SK-N-SH treated with all-trans-retinoic acid at 6 μM for 48 hours (cell line): Measurements from ENCODE around the gene GRHL1.
A peak's percentile ranks its signal among the peaks of the same experiment; 100 is the strongest.

Experiments
- ATAC-seq: fragments of 200-7000 bp; cut with Tn5 transposase; 3 replicates; pipeline ENCODE4 v1.9.1; 2020; ENCODE audit warnings: mild to moderate bottlenecking, moderate library complexity
- BACH2 ChIP-seq: fragments of 250-450 bp; sonication (Bioruptor Pico); IDR thresholded peaks from 2 replicates; pipeline ENCODE4 v1.9.0; 2021; ENCODE audit warnings: mild to moderate bottlenecking, borderline replicate concordance
- CSDC2 ChIP-seq: fragments of 250-450 bp; sonication (Bioruptor Pico); IDR thresholded peaks from 2 replicates; pipeline ENCODE4 v1.5.0; 2020; ENCODE audit warnings: mild to moderate bottlenecking, moderate library complexity
- ESRRG ChIP-seq: fragments of 250-450 bp; sonication (Bioruptor Pico); IDR thresholded peaks from 2 replicates; pipeline ENCODE4 v1.6.1; 2021; ENCODE audit warnings: mild to moderate bottlenecking
- GLIS3 ChIP-seq: fragments of 250-450 bp; sonication (Bioruptor Pico); IDR thresholded peaks from 2 replicates; pipeline ENCODE4 v1.5.0; 2020; ENCODE audit warnings: mild to moderate bottlenecking, moderate library complexity
- ISL1 ChIP-seq: fragments of 250-450 bp; sonication (Bioruptor Pico); IDR thresholded peaks from 2 replicates; pipeline ENCODE4 v2.1.2; 2022; ENCODE audit warnings: mild to moderate bottlenecking, moderate library complexity
- OSR1 ChIP-seq: fragments of 250-450 bp; sonication (Bioruptor Pico); IDR thresholded peaks from 2 replicates; pipeline ENCODE4 v1.8.0; 2022; ENCODE audit warnings: moderate library complexity, mild to moderate bottlenecking, inconsistent platforms
- PPARA ChIP-seq: fragments of 250-450 bp; sonication (Bioruptor Pico); IDR thresholded peaks from 2 replicates; pipeline ENCODE4 v1.5.0; 2020; ENCODE audit warnings: mild to moderate bottlenecking, borderline replicate concordance
- RARB ChIP-seq: fragments of 250-450 bp; sonication (Bioruptor Pico); IDR thresholded peaks from 2 replicates; pipeline ENCODE4 v1.8.0; 2021; ENCODE audit warnings: mild to moderate bottlenecking, moderate library complexity
- SNAI2 ChIP-seq: fragments of 250-450 bp; sonication (Bioruptor Pico); IDR thresholded peaks from 2 replicates; pipeline ENCODE4 v1.5.0; 2020; ENCODE audit warnings: mild to moderate bottlenecking, moderate library complexity
- TCF4 ChIP-seq: fragments of 250-450 bp; sonication (Bioruptor Pico); IDR thresholded peaks from 2 replicates; pipeline ENCODE4 v1.8.0; 2021; ENCODE audit warnings: mild to moderate bottlenecking, moderate library complexity, borderline replicate concordance
- TOX ChIP-seq: fragments of 250-450 bp; sonication (Bioruptor Pico); IDR thresholded peaks from 2 replicates; pipeline ENCODE4 v1.8.0; 2021; ENCODE audit warnings: mild to moderate bottlenecking, moderate library complexity, borderline replicate concordance
- ZC3H10 ChIP-seq: fragments of 250-450 bp; sonication (Bioruptor Pico); IDR thresholded peaks from 2 replicates; pipeline ENCODE4 v1.5.1; 2021; ENCODE audit warnings: mild to moderate bottlenecking, moderate library complexity
- ZFP3 ChIP-seq: fragments of 250-450 bp; sonication (Bioruptor Pico); IDR thresholded peaks from 2 replicates; pipeline ENCODE4 v1.5.0; 2020; ENCODE audit warnings: mild to moderate bottlenecking, moderate library complexity
- ZFP30 ChIP-seq: fragments of 450-650 bp; formaldehyde crosslinking; IDR thresholded peaks from 2 replicates; pipeline ENCODE4 v1.5.0; 2022; ENCODE audit warnings: mild to moderate bottlenecking, moderate library complexity
- ZNF565 ChIP-seq: fragments of 450-650 bp; formaldehyde crosslinking; conservative IDR thresholded peaks from 2 replicates; pipeline ENCODE4 v1.5.0; 2020; ENCODE audit warnings: low read depth, mild to moderate bottlenecking, moderate library complexity
- ZNF70 ChIP-seq: fragments of 450-650 bp; formaldehyde crosslinking; IDR thresholded peaks from 2 replicates; pipeline ENCODE4 v1.5.0; 2020; ENCODE audit warnings: mild to moderate bottlenecking, moderate library complexity
- ZNF8 ChIP-seq: fragments of 450-650 bp; formaldehyde crosslinking; IDR thresholded peaks from 2 replicates; pipeline ENCODE4 v1.5.0; 2020; ENCODE audit warnings: mild to moderate bottlenecking, moderate library complexity
- TF ChIP-seq, protein P1 (sequence below): fragments of 250-450 bp; sonication (Bioruptor Pico); IDR thresholded peaks from 2 replicates; pipeline ENCODE4 v1.5.1; 2020; ENCODE audit warnings: low read depth, mild to moderate bottlenecking, moderate library complexity
- TF ChIP-seq, protein P2 (sequence below): fragments of 250-450 bp; sonication (Bioruptor Pico); IDR thresholded peaks from 2 replicates; pipeline ENCODE4 v1.5.1; 2021; ENCODE audit warnings: mild to moderate bottlenecking, moderate library complexity
- TF ChIP-seq, protein P3 (sequence below): fragments of 250-450 bp; sonication (Bioruptor Pico); IDR thresholded peaks from 2 replicates; pipeline ENCODE4 v1.8.0; 2021; ENCODE audit warnings: low read depth, mild to moderate bottlenecking, moderate library complexity, borderline replicate concordance
- TF ChIP-seq, protein P4 (sequence below): fragments of 250-450 bp; sonication (Bioruptor Pico); IDR thresholded peaks from 2 replicates; pipeline ENCODE4 v1.5.0; 2020; ENCODE audit warnings: mild to moderate bottlenecking, moderate library complexity

GRHL1 gene

DNA sequence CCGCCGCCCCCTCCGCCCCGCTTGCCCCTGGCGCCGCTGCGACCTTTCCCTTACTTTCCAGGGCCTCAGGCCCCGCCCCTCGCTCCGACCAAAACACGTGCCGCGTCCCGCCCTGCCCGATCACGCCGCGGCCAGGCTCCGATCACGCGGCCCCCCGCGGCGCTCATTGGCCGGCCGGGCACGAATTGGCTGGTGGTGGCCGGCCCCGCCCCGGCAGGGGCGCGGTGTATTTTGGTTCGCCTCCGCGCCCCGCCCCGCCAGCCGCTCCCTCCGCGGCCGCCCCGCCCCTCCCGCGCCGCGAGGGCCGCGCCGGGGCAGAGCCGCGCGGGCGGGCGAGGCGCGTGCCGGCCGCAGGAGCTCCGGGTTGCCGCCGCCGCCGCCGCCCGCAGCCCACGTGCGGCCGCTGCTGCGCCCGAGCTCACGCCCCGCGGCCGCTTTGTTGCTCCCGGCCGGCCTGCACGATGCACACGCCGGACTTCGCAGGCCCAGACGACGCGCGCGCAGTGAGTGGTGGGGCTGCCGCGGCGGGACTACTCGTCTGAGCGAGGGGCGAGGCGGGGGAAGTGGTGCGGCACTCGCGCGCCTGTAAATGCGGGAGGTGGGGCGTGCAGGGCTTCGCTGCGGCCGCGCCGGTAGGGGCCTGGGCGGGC lies 91.9 kb downstream of the GRHL1 start, which contains the start of gene KLF11:
KLF11 (plus strand) TSS at position 295 of the 650 bp plus-strand sequence; CDS start at position 462, 167 bp downstream.
- TF ChIP-seq, protein P1, sequence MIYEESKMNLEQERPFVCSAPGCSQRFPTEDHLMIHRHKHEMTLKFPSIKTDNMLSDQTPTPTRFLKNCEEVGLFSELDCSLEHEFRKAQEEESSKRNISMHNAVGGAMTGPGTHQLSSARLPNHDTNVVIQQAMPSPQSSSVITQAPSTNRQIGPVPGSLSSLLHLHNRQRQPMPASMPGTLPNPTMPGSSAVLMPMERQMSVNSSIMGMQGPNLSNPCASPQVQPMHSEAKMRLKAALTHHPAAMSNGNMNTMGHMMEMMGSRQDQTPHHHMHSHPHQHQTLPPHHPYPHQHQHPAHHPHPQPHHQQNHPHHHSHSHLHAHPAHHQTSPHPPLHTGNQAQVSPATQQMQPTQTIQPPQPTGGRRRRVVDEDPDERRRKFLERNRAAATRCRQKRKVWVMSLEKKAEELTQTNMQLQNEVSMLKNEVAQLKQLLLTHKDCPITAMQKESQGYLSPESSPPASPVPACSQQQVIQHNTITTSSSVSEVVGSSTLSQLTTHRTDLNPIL (CRISPR knock-in tag) = no peak
- TF ChIP-seq, protein P2, sequence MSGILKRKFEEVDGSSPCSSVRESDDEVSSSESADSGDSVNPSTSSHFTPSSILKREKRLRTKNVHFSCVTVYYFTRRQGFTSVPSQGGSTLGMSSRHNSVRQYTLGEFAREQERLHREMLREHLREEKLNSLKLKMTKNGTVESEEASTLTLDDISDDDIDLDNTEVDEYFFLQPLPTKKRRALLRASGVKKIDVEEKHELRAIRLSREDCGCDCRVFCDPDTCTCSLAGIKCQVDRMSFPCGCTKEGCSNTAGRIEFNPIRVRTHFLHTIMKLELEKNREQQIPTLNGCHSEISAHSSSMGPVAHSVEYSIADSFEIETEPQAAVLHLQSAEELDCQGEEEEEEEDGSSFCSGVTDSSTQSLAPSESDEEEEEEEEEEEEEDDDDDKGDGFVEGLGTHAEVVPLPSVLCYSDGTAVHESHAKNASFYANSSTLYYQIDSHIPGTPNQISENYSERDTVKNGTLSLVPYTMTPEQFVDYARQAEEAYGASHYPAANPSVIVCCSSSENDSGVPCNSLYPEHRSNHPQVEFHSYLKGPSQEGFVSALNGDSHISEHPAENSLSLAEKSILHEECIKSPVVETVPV (CRISPR knock-in tag) = no peak
- TF ChIP-seq, protein P3, sequence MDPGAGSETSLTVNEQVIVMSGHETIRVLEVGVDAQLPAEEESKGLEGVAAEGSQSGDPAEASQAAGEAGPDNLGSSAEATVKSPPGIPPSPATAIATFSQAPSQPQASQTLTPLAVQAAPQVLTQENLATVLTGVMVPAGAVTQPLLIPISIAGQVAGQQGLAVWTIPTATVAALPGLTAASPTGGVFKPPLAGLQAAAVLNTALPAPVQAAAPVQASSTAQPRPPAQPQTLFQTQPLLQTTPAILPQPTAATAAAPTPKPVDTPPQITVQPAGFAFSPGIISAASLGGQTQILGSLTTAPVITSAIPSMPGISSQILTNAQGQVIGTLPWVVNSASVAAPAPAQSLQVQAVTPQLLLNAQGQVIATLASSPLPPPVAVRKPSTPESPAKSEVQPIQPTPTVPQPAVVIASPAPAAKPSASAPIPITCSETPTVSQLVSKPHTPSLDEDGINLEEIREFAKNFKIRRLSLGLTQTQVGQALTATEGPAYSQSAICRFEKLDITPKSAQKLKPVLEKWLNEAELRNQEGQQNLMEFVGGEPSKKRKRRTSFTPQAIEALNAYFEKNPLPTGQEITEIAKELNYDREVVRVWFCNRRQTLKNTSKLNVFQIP (CRISPR knock-in tag) = no peak
- no peak for TF ChIP-seq ZNF565 (CRISPR knock-in tag)
- TF ChIP-seq GLIS3 = no peak
- TF ChIP-seq ZFP30 = no peak
- no peak for TF ChIP-seq PPARA
- TF ChIP-seq, protein P4, sequence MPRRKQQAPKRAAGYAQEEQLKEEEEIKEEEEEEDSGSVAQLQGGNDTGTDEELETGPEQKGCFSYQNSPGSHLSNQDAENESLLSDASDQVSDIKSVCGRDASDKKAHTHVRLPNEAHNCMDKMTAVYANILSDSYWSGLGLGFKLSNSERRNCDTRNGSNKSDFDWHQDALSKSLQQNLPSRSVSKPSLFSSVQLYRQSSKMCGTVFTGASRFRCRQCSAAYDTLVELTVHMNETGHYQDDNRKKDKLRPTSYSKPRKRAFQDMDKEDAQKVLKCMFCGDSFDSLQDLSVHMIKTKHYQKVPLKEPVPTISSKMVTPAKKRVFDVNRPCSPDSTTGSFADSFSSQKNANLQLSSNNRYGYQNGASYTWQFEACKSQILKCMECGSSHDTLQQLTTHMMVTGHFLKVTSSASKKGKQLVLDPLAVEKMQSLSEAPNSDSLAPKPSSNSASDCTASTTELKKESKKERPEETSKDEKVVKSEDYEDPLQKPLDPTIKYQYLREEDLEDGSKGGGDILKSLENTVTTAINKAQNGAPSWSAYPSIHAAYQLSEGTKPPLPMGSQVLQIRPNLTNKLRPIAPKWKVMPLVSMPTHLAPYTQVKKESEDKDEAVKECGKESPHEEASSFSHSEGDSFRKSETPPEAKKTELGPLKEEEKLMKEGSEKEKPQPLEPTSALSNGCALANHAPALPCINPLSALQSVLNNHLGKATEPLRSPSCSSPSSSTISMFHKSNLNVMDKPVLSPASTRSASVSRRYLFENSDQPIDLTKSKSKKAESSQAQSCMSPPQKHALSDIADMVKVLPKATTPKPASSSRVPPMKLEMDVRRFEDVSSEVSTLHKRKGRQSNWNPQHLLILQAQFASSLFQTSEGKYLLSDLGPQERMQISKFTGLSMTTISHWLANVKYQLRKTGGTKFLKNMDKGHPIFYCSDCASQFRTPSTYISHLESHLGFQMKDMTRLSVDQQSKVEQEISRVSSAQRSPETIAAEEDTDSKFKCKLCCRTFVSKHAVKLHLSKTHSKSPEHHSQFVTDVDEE (CRISPR knock-in tag) = no peak
- TF ChIP-seq SNAI2 (CRISPR knock-in tag) = no peak
- no peak for TF ChIP-seq BACH2
- TF ChIP-seq ZFP3 (CRISPR knock-in tag) = no peak
- no peak for TF ChIP-seq ZC3H10 (CRISPR knock-in tag)
- TF ChIP-seq TOX = no peak
- peak; percentile 79 for ATAC-seq

DNA sequence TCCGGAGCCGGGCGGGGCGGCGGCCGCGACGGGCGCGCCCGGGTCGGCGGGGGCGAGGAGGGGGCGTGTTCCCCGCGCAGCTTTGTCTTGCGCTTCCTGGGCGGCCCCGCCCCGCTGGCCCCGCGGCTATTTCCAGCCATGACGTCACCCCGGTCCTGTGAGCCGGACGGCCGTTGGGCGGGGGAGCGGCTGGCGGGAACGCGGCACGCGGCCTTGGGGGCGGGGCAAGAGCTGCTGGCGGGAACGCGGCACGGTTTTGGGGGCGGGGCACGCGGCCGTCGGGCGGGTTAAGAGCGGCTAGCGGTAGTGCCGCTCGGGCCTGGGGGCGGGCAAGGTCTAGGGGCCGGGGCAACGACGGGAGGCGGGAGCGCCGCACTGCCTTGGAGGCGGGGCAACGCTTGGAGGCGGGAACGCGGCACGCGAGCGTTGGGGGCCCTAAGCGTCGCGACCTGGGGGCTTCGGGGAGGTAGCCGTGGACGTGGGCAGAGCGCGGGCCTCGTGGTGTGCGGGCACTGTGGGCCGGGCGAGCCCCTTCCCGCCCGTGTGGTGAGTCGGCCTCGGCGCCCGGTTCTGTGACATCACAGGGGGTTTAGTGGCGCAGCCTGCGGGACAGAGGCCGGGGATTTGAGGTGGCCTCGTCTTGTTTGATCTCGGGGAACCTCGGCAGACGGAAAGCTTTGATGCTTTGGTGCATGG lies 92.6 kb downstream of the GRHL1 start:
- peak; percentile 58 for ATAC-seq
- TF ChIP-seq ZFP30 (no peak; the same call in 1 of the 2 replicates), PPARA (no peak), TCF4 (CRISPR knock-in tag) (no peak), OSR1 (CRISPR knock-in tag) (no peak), ZC3H10 (CRISPR knock-in tag) (no peak), ISL1 (CRISPR knock-in tag) (no peak), TOX (no peak), ZNF70 (no peak), ZNF8 (no peak), ZFP3 (CRISPR knock-in tag) (no peak), BACH2 (no peak), SNAI2 (CRISPR knock-in tag) (no peak), CSDC2 (CRISPR knock-in tag) (no peak)
- TF ChIP-seq, protein P1 (CRISPR knock-in tag) = no peak

DNA sequence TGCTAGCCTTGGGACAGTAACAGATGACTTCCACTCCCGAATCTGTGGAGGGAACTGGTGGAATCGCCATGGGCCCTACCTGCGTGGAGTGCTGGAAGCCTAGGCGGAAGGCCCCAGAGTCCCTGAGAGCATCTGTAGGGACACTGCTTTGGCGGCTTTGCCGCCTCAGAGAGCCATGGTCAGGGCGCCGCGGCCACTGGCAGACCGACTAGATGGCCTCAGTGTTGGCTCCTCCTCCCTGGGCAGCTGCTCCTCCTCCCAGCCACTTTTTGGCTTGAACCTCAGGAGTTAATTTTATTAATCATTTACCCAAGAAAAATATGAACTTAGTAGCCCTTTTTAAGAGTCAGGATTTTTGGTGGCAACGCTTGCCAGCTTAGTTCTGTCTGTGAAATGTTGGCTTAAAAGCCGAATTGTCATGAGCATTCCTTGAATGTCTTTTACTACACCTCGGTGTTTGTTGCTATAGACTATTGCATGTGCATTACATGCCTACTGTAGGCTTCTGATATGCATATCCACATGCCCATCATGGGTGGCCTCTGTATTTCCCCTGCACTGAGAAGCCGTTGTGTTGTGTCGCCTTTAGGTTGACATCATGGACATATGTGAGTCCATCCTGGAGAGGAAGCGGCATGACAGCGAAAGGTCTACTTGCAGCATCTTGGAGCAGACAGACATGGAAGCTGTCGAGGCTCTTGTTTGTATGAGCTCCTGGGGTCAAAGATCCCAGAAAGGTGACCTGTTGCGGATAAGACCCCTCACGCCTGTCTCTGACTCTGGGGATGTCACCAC lies 94.3 kb downstream of the GRHL1 start:
- no peak for ATAC-seq
- no peak for TF ChIP-seq ZFP3 (CRISPR knock-in tag)
- TF ChIP-seq CSDC2 (CRISPR knock-in tag) = no peak
- TF ChIP-seq ZC3H10 (CRISPR knock-in tag) = no peak
- TF ChIP-seq ISL1 (CRISPR knock-in tag) = no peak
- TF ChIP-seq, protein P3 (CRISPR knock-in tag) = no peak
- no peak for TF ChIP-seq ZNF565 (CRISPR knock-in tag)
- no peak for TF ChIP-seq ESRRG
- no peak for TF ChIP-seq RARB (CRISPR knock-in tag)
- no peak for TF ChIP-seq ZNF8
- TF ChIP-seq, protein P2 (CRISPR knock-in tag) = no peak
- TF ChIP-seq OSR1 (CRISPR knock-in tag) = no peak
